GM21529 (cell line): ENCODE data around the gene FCHO1.
"Not testable (repeated sequence)": the region's sequence is repeated elsewhere in the genome, so short reads cannot be mapped to it uniquely, and the experiment has no call there.

ENCODE experiments used
- ATAC-seq: cut with Tn5 transposase; IDR thresholded peaks from one replicate; pipeline ENCODE4 v1.9.1; 2021; ENCODE audit not compliant: unreplicated experiment

Gene FCHO1

DNA sequence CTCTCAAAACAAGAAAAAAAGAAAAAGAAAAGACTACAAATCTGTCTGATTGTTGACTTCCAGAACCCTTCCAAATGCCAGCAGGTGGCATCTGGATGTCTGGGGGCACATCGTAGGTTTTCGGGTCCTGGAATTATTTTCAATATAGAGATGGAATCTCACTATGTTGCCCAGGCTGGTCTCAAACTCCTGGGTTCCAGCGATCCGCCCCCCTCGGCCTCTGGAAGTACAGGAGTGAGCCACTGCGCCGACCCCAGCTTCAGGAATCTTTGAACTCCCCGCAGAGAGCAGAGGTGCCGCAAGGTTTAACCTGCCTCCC is 43.1 kb downstream of the FCHO1 start:
- no peak for ATAC-seq

DNA sequence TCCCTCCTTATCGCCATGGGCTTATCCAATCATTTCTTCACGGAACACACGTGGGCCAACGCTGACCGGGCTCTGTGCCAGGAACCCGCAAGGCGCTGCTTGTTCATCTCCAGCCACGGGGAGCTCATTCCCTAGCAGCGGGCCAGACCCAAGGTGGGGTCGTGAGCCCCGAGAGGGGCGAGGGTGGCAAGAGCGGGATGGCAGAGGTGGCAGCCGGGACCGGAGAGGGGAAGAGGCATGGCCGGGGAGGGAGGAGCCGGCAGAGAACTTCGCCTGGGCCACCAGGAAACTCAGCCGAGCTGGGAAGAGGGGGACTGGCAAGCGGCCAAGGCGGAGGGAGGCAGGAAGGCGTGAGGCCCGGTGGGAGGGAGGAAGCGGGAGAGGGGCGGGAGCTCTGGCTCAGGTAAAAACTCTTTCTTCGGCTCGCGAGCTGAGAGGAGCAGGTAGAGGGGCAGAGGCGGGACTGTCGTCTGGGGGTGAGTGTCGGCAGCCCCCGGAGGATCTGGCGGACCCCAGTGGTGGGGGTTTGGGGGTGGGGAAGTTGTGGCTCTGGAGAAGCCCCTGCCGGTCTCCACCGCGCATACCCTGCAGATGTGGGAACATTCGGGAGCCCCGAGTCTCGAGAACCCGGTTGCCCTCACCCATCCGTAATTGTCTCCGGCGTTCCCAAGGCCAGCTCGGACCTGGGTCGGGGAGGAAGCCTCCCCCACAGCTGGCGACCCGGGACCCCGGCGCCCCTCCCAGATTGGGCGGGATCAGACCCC is 43.6 kb downstream of the FCHO1 start, which contains the start of gene B3GNT3:
B3GNT3 (plus strand) TSS at position 408 of the 764 bp plus-strand sequence. CDS start 12,670 bp downstream, outside the sequence.
- no peak for ATAC-seq

- ATAC-seq: no peak
These were observed 44.2 kb downstream of the FCHO1 start for GRCh38 chr19:17795495-17795856.

- no peak for ATAC-seq
These were observed 44.9 kb downstream of the FCHO1 start for GRCh38 chr19:17796013-17796837.

- ATAC-seq: no peak
These were observed 45.7 kb downstream of the FCHO1 start for GRCh38 chr19:17796838-17797423.

DNA sequence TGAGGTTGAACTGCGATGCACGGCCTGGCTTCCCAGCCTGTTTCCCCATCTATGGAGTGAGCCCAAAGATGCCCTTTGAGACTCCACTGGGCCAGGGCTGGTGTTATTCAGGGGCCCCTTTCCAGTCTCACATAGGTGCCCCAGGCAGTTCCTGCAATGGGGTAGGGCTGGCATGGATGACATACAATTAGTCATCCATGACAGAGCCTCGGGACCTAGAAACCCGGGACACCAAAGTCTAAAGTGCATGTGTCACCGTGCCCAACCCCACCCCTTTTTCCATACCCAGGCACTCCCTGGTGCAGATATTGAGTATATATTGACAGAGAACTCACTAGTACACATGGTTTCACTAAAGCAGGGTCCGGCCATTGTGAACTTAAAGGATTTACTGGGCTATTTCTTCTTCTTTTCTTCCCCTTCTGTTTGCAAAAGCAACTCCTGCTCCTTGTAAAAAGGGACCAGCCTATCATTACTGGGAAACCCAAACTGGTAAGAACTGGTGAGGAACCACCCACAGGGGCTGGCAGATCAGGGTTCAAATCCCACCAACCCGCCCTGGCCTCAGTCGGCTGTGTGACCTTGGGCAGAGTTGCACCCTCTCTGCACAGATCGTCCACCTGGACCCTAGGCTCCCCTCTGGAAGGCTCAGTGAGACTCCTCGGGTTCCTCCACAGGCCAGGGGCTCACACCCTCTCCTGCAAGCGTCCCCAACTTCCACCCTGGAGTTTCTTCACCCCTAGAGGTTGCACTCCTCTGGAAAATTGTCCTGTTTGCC is 46.3 kb downstream of the FCHO1 start:
- ATAC-seq: no peak

- ATAC-seq: not testable (repeated sequence)
These were observed 47.3 kb downstream of the FCHO1 start for GRCh38 chr19:17798599-17798998.

GRCh38 chr19:17802137-17802858 is 51.0 kb downstream of the FCHO1 start:
- ATAC-seq: no peak

DNA sequence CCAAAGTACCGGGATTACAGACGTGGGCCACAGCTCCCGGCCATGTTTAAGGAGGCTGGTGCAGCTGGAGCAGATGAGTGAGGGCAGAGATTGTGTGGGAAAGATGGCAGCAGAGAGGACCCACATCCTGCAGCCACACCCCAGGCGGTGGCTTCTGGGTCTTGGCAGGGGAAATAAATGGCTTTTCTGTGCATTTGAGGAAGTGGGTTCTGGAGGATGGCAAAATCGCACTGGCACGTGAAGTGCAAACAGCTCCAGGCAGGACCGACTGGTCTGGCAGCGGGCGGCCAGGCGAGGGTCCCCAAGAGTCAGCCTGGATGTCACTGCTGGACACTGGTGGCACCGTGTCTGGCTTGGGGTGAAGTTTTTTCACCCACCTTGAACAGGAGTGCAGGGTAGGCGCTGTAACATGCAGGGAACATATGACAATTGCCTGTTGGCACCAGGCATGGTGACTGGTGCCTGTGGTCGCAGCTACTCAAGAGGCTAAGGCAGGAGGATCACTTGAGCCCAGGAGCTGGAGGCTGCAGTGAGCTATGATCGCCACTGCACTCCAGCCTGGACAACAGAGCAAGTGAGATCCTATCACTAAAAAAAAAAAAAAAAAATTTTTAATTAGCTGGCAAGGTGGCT is 52.1 kb downstream of the FCHO1 start:
- ATAC-seq: no peak

DNA sequence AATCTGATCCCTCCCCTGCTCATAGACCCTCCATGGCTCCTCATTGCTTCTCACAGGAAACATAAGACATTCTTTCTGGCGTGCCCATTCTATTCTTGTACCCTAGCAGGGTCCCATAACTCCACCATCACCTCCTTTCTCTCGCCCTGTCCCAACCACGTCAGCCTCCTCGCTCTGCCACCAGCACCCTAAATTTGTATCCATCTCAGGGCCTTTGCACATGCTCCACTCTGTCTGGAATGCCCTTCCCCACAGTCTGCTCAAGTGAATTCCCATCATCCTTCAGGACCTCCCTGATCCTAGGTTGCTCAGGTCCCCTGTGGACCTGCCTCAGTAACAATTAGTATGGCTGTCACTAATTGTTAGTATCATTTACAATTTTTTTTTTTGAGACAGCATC is 54.1 kb downstream of the FCHO1 start:
- ATAC-seq: no peak

- ATAC-seq: no peak
These were observed 55.7 kb downstream of the FCHO1 start for GRCh38 chr19:17806945-17807344.

DNA sequence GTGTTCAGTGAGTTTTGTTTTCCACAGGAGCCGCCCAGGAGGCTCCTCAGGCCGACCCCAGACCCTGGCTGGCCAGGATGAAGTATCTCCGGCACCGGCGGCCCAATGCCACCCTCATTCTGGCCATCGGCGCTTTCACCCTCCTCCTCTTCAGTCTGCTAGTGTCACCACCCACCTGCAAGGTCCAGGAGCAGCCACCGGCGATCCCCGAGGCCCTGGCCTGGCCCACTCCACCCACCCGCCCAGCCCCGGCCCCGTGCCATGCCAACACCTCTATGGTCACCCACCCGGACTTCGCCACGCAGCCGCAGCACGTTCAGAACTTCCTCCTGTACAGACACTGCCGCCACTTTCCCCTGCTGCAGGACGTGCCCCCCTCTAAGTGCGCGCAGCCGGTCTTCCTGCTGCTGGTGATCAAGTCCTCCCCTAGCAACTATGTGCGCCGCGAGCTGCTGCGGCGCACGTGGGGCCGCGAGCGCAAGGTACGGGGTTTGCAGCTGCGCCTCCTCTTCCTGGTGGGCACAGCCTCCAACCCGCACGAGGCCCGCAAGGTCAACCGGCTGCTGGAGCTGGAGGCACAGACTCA is 56.5 kb downstream of the FCHO1 start:
- ATAC-seq: no peak

- ATAC-seq: no peak
These were observed 59.8 kb downstream of the FCHO1 start for GRCh38 chr19:17811103-17811502.

- no peak for ATAC-seq
These were observed 60.4 kb downstream of the FCHO1 start for GRCh38 chr19:17811681-17812080.

GRCh38 chr19:17812099-17812498 is 60.8 kb downstream of the FCHO1 start:
- no peak for ATAC-seq

DNA sequence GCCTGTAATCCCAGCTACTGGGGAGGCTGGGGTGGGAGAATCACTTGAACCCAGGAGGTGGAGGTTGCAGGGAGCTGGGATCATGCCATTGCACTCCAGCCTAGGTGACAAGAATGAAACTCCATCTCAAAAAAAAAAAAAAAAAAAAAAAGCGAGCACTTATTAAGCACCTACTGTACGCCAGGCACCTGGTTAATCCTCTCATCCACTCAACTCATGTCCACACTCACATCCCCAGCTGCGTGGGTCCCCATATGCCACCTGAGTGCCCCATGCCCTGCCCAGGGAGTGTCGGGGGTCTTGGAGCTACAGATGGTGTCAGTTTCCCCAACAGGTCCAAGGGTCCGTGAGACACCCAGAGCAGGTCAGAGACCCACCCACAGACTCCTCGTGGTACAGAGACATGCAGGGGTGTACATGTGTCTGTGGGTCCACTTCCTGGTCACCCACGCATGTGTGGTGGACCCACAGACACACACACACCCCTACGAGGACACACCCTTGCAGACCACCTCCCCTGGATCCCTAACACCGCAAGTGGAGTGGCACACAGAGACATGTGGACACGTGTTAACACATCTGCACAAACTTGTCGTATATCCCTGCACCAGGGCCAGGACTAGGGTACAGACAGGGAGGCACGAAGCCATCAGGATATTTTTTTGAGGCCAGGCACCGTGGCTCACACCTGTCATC is 66.5 kb downstream of the FCHO1 start:
- ATAC-seq: no peak

DNA sequence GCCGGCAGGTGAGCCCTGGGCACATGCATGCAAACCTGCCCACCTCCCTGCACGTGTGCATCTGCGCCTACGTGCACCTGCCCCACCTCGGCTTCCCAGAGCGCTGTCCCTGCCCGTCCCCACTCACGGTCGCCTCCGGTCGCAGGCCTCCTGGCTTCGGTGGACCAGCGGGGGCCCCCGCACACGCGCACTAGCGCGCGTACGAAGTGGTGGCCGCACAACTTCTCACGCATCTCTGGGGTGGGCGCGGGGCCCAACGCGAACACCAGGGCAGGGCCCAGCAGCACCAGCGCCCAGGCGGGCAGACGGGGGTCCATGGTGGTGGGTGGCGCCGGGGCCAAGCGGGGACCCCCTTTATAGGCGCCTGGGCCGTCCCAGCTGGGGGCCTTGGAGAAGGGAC is 69.9 kb downstream of the FCHO1 start, which contains the start of gene INSL3:
INSL3 (minus strand) TSS at position 330 of the 400 bp plus-strand sequence; CDS start at position 317, 13 bp downstream.
- ATAC-seq: no peak

DNA sequence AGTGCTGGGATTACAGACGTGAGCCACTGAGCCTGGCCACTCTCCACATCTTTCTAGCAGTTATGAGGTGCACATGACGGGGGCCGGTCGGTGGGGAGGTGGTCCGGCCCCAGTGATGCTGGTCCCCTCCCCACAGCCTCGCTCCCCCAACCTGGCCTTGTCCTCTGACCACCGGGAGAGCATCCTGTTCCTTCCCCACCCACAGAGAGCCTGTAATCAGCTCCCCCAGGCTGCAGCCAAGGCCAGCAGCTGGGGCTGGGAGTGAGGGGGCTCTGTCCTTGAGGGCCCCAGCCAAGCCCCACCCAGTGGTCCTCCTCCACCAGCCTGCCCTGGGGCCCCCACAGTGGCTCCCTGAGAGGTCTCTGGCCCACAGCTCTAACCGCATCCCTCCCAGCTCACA is 73.1 kb downstream of the FCHO1 start:
- ATAC-seq: no peak

GRCh38 chr19:17826508-17827056 is 75.3 kb downstream of the FCHO1 start:
- no peak for ATAC-seq
